HG03066 (cell line): Measurements from ENCODE around the gene C13orf46.

ENCODE experiments used
- ATAC-seq: cut with Tn5 transposase; IDR thresholded peaks from one replicate; pipeline ENCODE4 v1.9.1; 2021; ENCODE audit warnings: low read depth; ENCODE audit not compliant: unreplicated experiment

C13orf46 gene

GRCh38 chr13:113941571-113942191, 32.2 kb downstream of the C13orf46 start:
- ATAC-seq = no peak

GRCh38 chr13:113939944-113940297, 34.0 kb downstream of the C13orf46 start:
- ATAC-seq = no peak

DNA sequence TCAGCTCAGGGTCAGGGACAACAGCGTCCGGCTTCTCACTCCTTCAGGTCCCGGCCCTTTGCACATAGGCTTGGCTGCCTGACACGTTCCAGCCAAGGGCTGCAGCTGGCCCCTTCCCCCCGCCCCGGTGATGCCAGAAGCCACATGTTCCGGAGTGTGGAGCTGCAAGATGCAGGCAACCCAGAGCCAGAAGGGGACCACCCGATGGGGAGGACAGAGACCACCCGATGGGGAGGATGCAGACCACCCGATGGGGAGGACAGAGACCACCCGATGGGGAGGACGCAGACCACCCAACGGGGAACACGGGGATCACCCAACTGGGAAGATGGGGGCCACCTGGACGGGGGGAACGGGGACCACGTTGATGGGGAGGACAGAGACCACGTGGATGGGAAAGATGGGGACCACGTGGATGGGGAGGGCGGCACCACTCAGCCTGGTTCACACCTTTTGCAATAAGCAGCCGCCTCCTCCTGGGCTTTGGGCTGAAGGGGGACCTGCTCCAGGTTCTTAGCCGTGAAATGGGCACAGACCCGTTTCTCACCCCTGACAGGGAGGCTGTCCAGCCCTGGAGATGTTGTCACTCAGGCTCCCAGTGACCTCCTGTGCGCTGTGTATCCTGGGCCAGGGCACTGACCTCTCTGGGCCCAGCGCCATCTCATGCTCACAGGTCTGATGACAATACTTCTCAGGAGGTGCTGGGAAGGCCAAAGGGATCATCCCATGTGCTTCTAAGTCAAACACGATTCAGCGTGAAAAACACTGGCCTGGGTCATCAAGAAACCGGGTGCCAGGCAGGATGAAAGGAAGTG, 34.5 kb downstream of the C13orf46 start:
- no peak for ATAC-seq

DNA sequence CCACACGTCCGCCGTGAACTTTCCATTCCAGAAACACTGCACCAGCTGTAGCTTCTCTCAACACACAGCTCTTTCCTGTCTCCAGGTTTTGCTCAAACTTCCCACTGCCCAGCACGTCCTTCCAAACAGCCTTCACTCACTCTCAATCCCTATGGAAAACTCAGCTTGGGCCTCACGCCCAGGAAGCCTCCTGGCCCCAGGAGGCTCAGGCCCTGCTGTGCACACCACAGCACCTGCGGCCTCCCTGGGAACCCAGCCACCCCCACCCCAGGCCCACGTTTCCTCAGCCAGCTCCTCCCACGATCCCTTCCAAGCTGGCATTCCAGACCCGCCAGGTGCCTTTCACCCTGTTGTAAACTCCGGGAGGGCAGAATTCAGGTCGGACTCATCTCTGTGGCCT, 35.2 kb downstream of the C13orf46 start:
- ATAC-seq = no peak

- no peak for ATAC-seq
These were observed 35.6 kb downstream of the C13orf46 start for GRCh38 chr13:113938246-113938645.

DNA sequence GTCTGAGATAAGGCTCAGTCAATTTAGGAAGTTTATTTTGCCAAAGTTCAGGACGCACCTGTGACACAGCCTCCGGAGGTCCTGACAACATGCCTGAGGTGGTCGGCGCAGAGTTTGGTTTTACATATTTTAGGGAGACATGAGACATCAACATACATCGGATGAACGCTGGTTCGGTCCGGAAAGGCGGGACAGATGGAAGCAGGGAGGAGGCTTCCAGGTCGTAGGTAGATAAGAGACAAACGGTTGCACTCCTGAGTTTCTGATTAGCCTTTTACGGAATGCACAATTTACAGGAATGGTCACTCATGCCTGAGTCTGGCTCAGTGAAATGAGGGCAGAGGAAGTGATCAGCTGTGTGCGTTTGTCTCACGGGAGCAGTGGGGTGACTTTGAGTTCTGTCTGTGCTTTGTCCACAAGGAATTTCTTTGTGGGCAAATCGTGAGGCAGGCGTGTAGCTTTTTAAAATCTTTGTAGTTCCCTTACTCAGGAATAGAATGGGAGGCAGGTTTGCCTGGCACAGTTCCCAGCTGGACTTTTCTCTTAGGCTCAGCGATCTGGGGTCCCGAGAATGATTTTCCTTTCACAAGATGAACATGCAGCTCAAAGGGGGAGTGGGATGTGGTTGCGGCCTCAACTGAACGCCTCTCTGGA, 36.2 kb downstream of the C13orf46 start:
- ATAC-seq = no peak

DNA sequence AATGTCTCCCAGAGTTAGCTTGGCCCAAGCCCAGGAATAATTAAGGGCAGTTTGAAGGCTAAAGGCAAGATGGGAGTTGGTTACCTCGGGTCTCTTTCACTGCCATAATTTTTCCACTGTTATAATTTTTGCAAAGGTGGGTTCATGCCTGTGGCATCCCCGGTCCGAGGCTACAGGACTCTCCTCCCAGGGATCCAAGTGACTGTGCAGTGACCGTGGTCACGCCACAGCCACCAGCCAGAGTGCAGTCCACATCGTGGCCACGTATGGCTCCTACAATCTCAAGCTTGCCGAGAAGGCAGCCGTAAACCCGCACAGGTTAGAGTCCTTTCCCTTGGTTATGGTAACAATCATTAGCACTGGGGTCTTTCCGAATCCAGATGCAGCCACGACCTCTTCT, 36.8 kb downstream of the C13orf46 start:
- no peak for ATAC-seq

DNA sequence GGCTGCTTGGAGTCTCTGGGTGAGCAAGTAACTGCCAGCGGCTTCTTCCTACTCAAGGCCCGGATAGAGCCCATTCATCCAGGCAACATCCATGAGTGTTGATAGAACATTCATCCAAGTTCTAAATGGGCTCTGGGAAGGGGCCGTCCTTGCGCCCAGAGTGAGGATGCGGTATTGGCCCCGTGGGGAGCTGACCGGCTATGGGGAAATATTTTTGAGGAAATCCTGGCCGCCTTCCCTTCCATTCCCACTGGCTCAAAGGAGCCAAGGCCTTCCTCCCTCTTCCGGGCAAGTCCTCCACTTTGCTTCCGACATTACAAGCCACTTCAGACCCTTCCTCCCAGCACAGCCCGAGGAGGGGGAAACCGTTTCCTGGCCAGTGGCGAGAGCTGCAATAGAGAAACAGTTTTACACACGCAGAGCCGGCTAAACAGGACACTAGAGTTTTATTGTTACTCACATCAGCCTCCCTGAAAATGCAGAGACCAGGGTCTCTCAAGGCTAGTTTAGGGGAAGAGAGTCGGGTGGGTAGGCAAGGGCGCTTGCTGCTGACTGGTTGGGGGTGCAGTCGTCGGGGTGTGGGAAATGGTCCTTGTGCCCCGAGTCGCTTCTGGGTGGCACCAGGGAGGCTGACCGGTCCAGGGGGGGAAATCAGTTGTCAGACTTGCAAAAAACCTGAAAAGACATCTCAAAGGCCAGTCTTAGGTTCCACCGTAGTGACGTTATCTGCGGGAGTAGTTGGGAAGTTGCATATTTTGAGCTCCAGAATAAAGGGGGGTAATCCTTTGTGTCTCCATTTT, 37.5 kb downstream of the C13orf46 start:
- ATAC-seq = no peak

GRCh38 chr13:113935001-113935844, 38.7 kb downstream of the C13orf46 start:
- no peak for ATAC-seq

DNA sequence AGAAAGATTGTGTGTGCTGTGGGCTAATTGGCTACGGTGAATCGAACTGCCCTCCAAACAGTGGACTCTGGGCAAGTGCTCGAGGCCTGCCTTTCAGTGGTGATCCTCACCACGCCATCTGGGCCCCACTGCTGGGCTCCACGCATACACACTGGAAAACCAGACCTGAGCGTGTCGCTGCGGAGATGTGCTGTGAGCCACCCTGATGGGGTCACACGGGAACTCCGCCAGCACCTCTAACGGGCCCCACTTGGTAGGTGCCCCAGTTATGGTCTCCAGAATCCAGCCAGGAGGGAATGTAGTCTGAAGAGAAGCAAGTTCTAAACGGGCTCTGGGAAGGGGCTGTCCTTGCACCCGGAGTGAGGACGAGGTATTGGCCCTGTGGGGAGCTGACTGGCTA, 39.3 kb downstream of the C13orf46 start:
- ATAC-seq = no peak

GRCh38 chr13:113933901-113934300, 40.0 kb downstream of the C13orf46 start:
- no peak for ATAC-seq

DNA sequence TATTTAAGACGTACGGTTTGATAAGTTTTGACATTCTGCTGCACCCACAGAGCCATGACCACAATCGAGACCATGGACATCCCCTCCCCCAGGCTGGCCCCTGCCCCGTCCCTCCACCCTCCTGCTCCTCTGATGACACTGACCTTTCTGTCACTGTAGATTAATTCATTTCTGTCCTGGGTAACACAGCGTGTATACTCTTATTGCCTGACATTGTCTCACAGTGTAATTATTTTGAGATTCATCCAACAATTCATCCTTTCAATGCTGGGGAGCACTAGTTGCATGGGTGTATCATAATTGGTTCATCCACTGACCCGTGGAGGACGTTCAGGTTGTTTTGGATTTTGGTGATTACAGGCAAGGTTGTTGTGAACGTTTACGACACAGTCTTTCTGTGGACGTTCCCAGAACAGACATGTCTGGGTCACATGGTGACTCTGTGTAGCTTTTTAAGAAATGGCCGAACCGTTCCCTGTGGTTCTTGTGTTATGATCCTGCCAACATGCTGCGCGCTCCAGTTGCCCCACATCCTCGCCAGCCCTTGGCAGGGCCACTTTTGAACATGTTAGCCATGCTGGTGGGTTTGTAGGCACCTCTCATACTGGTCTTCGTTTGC, 41.9 kb downstream of the C13orf46 start:
- ATAC-seq = no peak

DNA sequence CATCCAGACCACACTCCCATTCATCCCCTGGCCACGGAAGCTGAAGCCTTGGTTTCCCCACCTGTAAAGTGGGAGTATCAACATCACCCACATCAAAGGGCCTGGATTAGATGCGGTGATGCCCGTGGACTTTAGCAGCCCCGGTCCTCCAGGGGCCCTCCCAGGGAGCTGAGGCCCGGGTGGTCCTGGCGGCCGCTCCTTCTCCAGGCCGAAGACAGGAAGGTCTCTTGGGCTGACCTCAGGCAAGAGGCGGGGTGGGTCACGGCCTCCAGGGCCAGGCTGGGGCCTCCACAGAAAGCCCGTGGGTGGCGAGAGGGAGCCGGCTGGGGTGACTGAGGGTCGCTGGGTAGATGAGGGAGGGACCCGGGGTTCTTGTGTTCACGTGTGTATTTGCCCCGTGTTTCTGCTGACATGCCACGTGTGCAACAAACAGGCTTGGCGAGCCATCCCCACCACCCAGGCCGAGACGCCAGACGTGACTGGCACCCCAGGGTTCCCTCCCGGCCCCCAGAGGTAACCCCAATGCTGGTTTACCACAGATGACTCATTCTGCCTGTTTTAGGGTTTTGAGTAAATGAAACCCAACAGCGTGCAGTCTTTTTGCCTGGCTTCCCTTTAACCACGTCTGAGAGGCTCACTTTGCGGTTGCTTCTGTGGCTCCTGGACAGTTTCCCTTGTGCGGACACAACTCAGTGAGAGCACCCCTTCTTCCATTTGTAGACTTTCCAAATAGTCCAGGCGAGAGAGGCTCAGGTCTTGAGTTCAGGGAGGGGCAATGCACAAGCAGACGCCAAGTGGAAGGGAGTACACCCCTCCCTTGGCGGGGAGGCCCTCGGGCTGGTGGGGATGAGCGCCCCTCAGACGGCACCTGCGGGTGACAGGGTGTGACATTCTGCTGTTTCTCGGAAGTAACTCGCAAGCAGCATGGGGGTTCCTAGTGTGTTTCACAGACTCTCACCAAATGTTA, 42.9 kb downstream of the C13orf46 start:
- ATAC-seq = no peak

DNA sequence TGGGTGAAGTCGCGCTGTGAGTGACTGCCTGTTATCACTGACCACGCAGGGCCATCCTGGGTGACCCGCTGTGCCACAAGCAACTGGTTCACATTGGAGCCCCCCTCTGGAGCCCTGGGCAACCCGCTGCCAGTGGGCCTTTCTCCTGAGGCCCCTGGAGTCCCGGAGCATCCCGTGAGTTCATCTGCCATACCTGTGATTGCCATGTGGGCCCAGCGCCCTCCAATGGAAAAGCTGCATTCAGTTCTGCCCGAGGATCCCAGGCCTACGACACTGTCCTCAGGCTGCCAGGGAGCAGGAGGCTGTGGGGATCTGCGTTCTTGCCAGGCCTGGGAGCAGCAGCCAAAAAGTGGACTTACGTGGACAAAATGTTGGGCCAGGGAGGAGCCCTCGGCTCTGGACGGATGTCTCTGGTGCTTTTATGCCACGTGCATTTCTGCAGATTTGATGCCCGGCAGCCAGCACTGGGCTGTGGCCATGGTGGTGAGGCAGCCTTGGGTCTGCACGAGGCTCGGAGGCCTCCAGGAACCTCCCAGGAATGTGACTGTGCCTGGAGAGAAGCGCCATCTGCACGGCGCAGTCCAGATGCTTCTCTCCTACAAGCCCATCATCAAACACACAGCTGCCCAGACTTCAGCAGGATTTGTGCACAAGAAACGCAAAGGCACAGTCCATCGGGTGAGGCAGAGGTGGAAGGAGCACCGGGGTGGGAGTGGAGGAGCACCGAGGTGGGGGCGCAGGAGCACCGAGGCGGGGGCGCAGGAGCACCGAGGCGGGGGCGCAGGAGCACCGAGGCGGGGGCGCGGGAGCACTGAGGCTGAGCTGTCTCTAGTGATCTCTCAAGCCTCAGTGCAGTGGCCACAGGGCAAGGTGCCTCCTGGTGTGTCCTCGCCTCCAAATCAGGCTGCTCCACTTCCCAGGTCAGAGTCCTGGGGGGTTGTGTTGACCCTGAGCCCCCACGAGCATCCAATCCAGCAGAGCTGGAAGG, 44.0 kb downstream of the C13orf46 start:
- ATAC-seq = no peak

DNA sequence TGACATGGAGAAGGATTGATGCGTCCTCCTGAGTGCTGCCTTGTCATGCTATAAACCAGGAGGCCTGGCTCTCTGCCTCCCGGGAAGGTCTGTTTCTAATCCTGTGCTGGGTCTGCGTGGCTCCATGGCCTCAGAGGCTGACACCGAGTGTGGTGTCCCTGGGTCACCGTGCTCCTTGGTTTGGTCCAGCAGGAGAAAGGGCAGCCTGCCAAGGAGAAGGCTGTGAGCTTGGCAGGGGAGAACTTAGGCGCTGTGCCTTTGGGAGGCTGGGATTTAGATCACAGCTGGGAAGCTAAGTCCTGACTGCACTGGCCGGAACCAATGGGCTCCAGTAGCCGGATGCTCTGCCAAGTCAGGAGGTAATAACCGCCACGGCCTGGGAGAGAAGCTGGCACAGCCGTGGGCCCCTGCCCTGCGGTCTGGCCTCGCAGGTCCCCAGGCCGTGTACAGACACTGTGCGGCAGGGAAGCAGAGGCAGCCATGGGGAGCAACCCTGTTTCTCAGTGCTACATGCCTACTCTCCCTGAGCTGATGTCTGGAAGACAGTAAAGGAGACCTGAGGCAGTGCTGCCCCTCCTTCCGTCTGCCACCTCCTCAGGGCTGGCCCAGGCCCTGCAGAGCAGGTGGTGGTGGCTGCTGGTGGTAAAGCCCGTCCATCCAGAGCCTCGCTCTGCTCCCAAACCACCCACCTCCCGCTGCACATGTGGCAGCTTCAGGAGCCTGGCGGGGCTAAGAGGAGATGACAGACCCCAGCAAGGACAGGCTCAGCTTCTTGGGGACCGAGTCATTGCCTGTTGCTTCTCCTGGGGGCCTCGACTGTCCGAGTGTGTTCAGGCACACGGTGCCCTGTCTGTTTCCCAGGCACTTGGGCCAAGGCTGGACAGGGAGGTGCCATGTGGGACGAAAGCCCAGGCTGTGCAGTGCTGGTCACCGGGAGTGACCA, 44.9 kb downstream of the C13orf46 start:
- no peak for ATAC-seq
